HG03196 (cell line): ENCODE results near the gene DNPEP.
"Not testable (repeated sequence)": the region's sequence is repeated elsewhere in the genome, so short reads cannot be mapped to it uniquely, and the experiment has no call there.

Experiments
- ATAC-seq: cut with Tn5 transposase; IDR thresholded peaks from one replicate; pipeline ENCODE4 v1.9.1; 2021; ENCODE audit not compliant: unreplicated experiment

The DNPEP gene

GRCh38 chr2:219402665-219403515 lies 15.2 kb upstream of the DNPEP start:
- ATAC-seq, result no peak

GRCh38 chr2:219401606-219402005 lies 13.9 kb upstream of the DNPEP start:
- no peak for ATAC-seq

DNA sequence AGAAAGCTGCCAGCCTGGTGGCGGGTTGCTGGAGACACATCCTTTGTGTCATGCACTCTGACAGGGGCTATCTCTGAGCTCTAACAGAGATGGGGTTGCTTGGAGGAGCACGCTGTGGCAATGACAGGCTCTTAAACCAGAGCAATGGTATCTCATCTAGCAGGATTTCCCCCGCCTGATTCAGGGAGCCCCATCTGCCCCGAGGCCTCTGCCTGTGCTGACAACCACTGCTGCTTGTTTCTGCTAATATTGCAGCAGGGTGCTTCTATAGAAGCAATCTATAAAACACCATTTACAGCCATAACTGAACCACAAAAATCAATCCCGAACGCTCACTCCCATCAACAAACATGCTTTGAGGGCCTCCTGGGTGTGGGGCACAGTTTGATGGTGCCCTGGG lies 12.8 kb upstream of the DNPEP start:
- ATAC-seq, result no peak

DNA sequence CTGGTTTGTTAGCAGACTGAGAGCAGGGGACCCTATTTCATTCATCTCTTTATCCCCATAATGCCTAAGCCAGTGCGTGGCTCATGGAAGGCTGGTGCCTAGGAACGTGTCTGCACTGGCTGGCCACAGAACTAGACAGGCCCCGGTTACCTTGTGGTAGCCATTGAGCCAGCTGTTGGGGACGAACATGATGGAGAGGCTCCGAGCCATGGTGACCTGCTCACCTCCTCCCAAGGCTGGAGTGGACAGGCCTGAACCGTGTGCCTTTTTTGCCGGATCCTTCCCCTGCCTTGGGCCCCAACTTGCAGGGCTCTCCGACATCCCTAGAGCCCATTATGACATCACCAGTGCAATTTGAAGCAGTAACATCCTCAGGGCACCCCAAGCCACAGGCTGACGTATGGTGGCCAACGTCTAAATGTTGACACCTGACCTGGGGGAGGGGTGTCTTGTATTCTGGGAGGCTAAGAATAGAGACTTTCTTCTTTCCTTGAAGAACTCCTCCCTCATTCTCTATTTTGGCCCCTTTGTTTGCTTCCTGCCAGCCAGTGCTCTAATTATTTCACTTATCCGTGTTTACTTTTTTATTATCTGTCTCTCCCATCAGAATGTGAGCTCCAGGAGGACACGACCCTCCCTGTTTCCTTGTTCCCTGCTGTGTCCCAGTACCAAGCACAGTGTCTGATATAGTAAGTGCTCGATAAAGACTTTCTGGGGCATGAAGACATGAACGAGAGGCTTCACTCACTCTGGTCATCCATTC lies 12.2 kb upstream of the DNPEP start:
- ATAC-seq, result no peak

DNA sequence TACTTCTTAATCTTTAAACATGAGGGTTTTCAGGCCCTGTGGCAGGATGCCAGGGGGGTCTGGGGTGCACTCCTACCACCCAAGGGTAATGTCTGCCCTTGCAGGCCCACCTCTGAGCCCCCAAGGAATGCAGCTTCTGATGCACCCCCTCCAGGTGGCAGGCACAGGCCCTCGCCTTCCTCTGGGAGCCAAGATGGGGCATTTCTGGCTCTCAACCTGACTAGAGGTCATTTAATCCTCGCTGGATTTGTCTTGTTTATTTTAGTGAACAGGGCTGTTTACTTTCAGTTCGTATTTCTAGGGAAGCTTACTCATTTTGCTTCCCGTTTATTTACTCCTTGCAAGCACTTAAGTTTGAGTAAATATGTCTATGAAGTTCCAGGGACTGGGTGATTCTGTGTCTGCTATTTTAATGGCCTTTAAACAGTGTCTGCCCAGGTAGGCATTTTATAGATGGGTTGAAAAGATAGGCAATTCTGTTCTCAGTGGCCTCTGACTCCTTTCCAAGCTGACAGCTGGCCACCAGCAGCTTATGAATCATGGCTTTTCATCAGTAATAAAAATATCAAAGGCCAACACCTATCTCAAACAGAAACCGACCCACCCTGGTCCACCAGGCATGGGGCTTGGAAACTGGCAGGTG lies 11.1 kb upstream of the DNPEP start:
- ATAC-seq, result no peak

- ATAC-seq, result no peak
Measured at GRCh38 chr2:219396863-219397457, 9.2 kb upstream of the DNPEP start.

- ATAC-seq, result no peak
Measured at GRCh38 chr2:219395609-219396008, 7.9 kb upstream of the DNPEP start.

- not testable (repeated sequence) for ATAC-seq
Measured at GRCh38 chr2:219395056-219395455, 7.3 kb upstream of the DNPEP start.

DNA sequence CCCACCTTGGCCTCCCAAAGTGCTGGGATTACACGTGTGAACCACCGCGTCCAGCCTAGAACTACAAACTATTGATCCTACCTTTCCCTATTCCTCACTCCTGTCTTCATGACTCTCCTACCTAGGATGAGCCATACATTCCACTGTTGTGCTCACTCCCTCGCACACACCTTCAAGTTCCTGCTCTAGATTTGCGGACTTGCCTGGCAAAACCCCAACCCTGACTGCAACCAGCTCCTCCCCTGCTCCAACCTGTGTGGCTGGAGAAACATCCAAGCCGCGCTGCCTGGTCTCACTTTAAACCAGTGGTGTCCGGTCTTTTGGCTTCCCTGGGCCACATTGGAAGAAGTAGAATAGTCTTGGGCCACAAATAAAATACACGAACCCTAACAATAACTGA lies 5.0 kb upstream of the DNPEP start:
- ATAC-seq, result no peak

DNA sequence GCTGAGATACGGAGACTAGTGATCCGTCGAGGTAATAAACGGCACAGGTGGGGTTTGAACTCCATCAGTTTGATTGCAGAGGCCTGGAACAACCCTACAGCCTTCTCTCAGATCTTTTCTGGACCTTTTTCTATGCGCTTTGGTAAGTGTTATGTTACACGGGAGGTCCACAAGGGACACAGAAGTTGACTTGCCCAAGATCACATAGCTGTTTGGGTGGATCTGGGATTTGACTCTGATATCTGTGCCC lies 1.1 kb upstream of the DNPEP start:
- ATAC-seq, result no peak

GRCh38 chr2:219388121-219388906 lies 602 bp upstream of the DNPEP start:
- ATAC-seq, result peak; percentile 85

DNA sequence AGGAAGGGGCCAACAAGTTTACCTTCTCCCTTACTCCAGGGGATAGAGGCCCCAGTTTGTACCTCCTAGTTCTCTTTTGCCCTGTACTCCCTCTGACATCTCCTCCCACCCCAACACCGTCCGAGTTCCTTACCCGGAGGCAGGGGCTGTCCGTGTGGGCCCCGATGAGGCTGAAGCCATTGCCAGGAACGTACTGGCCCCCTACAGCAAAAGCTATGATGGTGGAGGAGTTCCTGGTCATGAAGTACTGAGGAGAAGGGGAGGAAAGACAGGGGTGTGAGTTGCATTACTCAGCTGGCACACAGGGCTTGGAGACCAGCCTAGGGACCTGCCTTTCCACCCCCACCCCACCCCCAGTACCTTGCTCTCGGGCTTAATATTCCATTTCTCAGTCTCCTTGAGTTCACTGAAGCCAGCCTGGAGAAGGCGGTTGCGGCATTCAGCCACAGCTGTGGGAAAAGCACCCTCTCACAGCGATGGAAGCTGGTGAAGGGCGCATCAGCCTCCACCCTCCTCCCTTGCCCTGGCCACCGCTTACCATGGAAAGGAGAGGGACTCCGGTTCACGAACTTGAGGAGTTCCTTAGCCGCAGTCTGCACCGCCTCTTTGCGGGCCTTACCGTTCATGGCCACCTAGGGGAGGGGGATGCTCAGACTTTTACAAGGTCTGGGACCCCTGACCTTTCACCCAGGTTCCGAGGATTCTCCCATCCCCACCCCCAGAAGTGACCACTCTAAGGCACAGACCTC lies 1.0 kb downstream of the DNPEP start:
- ATAC-seq, result no peak

GRCh38 chr2:219385958-219386520 lies 1.7 kb downstream of the DNPEP start:
- ATAC-seq, result no peak

DNA sequence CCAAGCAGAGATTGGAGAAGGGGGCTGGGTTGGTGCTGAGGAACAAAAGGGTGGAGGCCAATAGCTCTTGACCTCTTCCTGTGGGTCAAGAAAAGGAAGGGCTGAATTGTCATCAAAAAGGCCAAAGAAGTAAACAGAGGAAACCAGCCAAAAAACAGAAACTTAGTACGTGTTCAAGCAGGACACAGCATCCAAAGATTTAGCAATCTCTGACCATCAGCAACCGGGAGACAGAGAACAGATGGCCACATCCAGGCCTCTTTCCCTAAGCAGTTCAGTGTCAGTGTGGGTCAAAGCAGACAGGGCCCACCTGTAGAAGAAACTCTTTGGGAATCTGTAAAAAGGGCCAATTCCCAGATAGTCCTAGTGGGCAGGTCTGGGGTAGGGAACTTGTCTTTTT lies 2.9 kb downstream of the DNPEP start:
- ATAC-seq, result no peak

DNA sequence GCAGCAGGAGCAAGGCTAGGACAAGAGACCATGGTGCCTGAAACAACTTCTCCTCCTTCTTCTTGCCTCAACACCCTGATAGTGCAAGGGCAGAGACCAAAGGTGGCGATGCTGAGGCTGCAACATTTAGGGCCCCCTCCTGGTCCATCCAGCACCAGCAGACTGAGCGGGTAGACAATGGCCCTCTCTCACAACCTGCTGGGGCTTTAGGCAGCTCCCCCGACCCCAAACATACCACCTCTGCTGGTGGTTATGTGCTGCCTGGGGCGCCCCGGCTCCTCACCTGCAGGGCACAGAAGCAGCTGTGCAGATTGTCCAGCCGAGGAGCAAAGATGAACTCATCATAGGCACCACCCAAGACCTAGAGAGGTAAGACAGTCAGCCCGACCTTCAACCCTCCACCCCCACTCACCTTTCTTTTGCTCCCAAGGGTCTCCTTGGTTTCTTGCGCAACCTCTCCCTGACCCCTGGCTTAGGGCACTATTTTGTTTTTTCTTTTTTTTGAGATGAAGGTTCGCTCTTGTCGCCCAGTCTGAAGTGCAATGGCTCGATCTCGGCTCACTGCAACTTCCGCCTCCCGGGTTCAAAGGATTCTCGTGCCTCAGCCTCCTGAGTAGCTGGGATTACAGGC lies 3.5 kb downstream of the DNPEP start:
- ATAC-seq, result no peak

DNA sequence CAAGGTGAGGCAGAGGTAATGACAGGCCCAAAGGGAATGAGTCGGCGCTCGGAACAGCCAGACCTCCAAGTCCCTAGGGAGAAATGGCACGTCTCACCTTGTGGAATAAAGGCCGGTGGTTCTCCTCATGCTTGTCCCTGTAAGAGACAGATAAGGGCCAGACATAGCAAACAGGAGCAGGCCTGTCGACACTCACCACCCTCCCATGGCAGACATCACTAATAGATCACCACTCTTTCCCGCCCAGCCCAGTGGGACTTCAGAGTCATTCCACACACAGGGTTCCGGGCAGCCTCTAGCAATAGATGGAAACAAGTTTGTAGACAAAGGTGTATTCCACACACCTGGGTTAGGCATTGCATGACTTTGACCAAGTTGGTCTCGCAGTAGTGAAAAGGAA lies 6.3 kb downstream of the DNPEP start:
- no peak for ATAC-seq

GRCh38 chr2:219380926-219381325 lies 6.8 kb downstream of the DNPEP start:
- ATAC-seq, result no peak

DNA sequence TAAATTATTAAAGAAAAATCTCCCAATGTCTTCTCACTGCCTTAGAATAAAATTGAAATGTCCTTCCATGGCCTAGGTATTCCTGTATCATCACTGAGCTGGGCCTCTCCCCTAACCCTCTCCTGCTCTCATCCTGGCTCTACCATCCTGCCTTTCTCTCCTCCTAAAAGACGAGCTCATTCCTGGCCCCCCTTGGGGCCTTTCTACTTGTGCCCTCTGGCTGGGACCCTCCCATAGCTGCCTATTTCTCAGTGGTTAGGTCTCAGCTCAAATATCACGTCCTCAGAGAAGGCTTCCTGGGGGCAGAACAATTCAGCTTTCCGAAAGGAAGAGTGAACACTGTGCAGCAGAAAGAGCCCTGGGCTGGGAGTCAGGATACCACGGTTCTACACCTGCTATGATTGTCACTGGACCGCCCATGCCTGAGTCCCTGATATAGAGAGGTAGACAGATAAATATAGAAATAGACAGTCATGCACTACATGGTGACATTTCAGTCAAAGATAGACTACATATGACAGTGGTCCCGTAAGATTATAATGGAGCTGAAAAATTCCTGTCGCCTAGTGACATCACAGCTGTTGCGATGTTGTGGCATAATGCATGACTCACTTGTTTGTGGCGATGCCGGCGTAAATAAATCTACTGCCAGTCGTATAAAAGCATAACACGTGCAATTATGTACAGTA lies 9.4 kb downstream of the DNPEP start:
- no peak for ATAC-seq

- ATAC-seq, result no peak
Measured at GRCh38 chr2:219369447-219369861, 18.3 kb downstream of the DNPEP start.
